HUES48 (cell line): ENCODE data around the gene NCAPD2.

ENCODE experiments used
- H3K27ac ChIP-seq: one replicate; pipeline ENCODE4 v1.7.0; 2013; ENCODE audit warnings: low read depth, low read length, inconsistent platforms
- H3K27me3 ChIP-seq: 2 replicates; pipeline ENCODE4 v1.6.1; 2013; ENCODE audit warnings: mild to moderate bottlenecking, low read length; ENCODE audit not compliant: control insufficient read depth, insufficient read depth
- H3K36me3 ChIP-seq: 2 replicates; pipeline ENCODE4 v1.6.1; 2013; ENCODE audit warnings: low read length; ENCODE audit not compliant: control insufficient read depth, insufficient read depth
- H3K4me1 ChIP-seq: 2 replicates; pipeline ENCODE4 v1.6.1; 2013; ENCODE audit warnings: mild to moderate bottlenecking, low read length; ENCODE audit not compliant: control insufficient read depth, insufficient read depth
- H3K4me3 ChIP-seq: 2 replicates; pipeline ENCODE4 v1.5.1; 2013; ENCODE audit warnings: mild to moderate bottlenecking, low read depth, low read length
- H3K9ac ChIP-seq: 2 replicates; pipeline ENCODE4 v1.6.1; 2013; ENCODE audit warnings: mild to moderate bottlenecking, low read depth, low read length, moderate library complexity
- H3K9me3 ChIP-seq: 2 replicates; pipeline ENCODE4 v1.6.1; 2013; ENCODE audit warnings: low read length; ENCODE audit not compliant: control insufficient read depth, insufficient read depth

NCAPD2 gene

GRCh38 chr12:6567112-6567670 lies 73.3 kb downstream of the NCAPD2 start:
- Histone ChIP-seq H3K4me3 (peak overlapping the region; percentile 94), H3K9me3 (no peaks in the 10 kb centered on the region), H3K27me3 (no peaks in the 10 kb centered on the region), H3K27ac (no peak overlapping the region), H3K4me1 (no peaks in the 10 kb centered on the region), H3K9ac (peak overlapping the region; percentile 89; the same call in 1 of the 2 replicates), H3K36me3 (peaks cover 73% of the 10 kb centered on the region)

- Histone ChIP-seq H3K36me3 (peaks cover 76% of the 10 kb centered on the region), H3K4me1 (no peaks in the 10 kb centered on the region), H3K27ac (no peak overlapping the region), H3K9ac (no peak overlapping the region), H3K9me3 (no peaks in the 10 kb centered on the region), H3K4me3 (no peak overlapping the region), H3K27me3 (no peaks in the 10 kb centered on the region)
Observed at GRCh38 chr12:6569312-6569711, 75.4 kb downstream of the NCAPD2 start.

DNA sequence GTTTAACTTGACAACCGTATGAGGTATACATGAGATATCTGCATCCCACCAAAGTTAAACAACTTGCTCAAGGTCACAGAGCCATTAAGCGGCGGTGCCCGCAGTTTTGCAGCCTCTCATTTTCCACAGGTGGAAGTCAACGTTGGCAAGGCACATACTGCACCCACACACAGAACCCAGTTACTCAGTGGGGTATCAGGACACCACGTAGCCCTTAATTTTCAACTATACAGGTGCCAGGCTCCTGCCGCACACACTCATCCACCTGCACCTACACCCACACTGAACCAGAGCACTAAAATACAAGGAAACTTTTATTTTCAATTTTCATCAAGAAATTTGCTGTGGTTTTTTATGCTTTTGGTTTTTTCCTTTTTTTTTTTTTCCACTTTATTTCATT lies 75.9 kb downstream of the NCAPD2 start:
- peak overlapping the region; percentile 35 for H3K27ac ChIP-seq
- no peaks in the 10 kb centered on the region for H3K27me3 ChIP-seq
- H3K4me3 ChIP-seq = no peak overlapping the region
- H3K9me3 ChIP-seq = no peaks in the 10 kb centered on the region
- peaks cover 78% of the 10 kb centered on the region for H3K36me3 ChIP-seq
- H3K4me1 ChIP-seq = no peaks in the 10 kb centered on the region
- H3K9ac ChIP-seq = no peak overlapping the region

DNA sequence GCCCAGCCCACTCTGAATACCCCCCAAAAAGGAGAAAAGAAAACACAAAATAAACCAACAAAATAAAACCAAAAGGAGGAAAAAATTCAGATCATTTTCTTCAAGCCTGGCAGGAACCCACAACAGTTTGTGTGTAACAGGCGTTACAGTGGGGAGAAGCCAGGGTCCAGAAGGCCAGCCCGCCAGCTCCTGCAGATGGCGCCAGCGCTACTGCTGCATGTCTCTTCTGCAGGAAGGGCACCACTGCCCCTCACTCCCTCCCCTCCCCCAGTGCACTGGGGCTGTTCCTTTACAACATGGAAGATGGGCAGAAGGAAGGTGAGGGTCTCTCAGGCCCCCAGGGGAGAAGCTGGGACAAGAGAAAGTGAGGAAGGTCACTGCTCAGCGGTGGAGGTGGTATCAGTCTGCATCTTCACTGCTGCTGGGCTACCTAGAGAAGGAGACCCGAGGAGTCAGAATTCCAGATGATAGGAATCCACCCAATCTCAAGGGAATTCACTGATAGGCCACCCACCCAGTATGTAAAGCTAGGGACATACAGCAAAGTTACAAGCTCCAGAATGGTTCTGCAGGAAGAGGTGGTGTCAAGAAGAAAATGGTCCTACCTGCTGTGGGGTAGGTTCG lies 76.5 kb downstream of the NCAPD2 start:
- no peaks in the 10 kb centered on the region for H3K9me3 ChIP-seq
- peak overlapping the region; percentile 35 for H3K27ac ChIP-seq
- H3K4me3 ChIP-seq = no peak overlapping the region
- no peaks in the 10 kb centered on the region for H3K4me1 ChIP-seq
- peaks cover 78% of the 10 kb centered on the region for H3K36me3 ChIP-seq
- no peak overlapping the region for H3K9ac ChIP-seq
- H3K27me3 ChIP-seq = no peaks in the 10 kb centered on the region

- no peak overlapping the region for H3K27ac ChIP-seq
- no peaks in the 10 kb centered on the region for H3K4me1 ChIP-seq
- no peaks in the 10 kb centered on the region for H3K9me3 ChIP-seq
- no peaks in the 10 kb centered on the region for H3K27me3 ChIP-seq
- H3K36me3 ChIP-seq = peaks cover 86% of the 10 kb centered on the region
- no peak overlapping the region for H3K9ac ChIP-seq
- no peak overlapping the region for H3K4me3 ChIP-seq
Observed at GRCh38 chr12:6573001-6573400, 79.1 kb downstream of the NCAPD2 start.

DNA sequence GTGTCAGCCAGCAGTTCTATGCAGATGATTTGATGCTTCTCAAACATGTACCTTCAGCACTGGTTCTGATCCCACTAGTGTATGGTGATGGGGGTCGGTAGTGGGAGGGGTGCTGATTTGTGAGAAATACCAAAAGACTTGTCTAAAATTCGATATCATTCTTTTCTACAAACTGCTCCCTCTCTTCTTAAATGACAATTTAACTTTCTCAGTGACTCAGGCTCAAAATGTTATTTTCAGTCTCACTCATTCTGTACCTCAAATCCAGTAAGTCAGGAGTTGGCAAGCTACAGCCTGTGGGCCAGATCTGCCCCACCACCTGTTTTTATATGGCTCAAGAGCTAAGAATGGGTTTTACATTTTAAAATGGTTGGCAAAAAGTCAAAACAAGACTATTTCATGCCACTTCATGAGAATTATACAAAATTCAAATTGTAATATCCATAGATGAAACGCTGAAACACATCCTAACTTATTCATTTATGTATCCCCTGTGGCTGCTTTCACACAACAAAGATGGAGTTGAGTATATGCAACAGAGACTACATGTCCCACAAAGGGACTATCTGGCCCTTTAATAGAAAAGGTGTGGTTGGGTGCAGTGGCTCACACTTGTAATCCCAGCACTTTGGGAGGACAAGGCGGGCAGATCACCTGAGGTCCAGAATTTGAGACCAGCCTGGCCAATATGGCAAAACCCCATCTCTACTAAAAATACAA lies 80.8 kb downstream of the NCAPD2 start:
- H3K27me3 ChIP-seq = no peaks in the 10 kb centered on the region
- H3K4me1 ChIP-seq = no peaks in the 10 kb centered on the region
- no peak overlapping the region for H3K4me3 ChIP-seq
- no peak overlapping the region for H3K27ac ChIP-seq
- peaks cover 91% of the 10 kb centered on the region for H3K36me3 ChIP-seq
- no peak overlapping the region for H3K9ac ChIP-seq
- no peaks in the 10 kb centered on the region for H3K9me3 ChIP-seq

DNA sequence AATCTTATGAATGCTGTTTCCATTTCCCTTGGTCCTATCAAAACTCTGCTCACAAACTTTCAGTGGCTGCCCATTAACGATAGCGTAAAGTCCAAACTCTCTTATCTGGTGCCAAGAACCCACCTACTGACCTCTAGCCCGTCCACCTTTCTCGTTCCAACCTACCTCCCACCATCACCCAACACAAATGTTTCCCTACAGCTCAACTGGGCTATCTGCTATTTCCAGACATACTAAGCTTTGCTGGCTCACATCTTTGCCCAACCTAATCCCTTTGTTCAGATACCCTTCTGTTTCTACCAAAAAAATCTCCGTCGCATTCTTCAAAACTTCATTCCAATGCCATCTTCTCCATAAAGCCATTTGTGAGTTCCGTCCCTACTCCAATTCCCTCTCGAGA lies 81.7 kb downstream of the NCAPD2 start:
- H3K27ac ChIP-seq = no peak overlapping the region
- no peaks in the 10 kb centered on the region for H3K27me3 ChIP-seq

More for the DNA sequence above, 81.7 kb downstream of the NCAPD2 start:
- Histone ChIP-seq H3K4me3 (no peak overlapping the region), H3K9me3 (no peaks in the 10 kb centered on the region), H3K4me1 (no peaks in the 10 kb centered on the region), H3K36me3 (peaks cover 89% of the 10 kb centered on the region), H3K9ac (no peak overlapping the region)
